Neural cell (in vitro differentiated cells): ENCODE data around the gene EXOC3L2.

Experiments used
- EP300 ChIP-seq: fragments of 450-650 bp; conservative IDR thresholded peaks from 2 replicates; pipeline ENCODE4 v1.6.1; 2014; ENCODE audit warnings: antibody characterized with exemption, mild to moderate bottlenecking, moderate library complexity; ENCODE audit not compliant: poor library complexity, severe bottlenecking
- MXI1 ChIP-seq: fragments of 450-650 bp; conservative IDR thresholded peaks from 2 replicates; pipeline ENCODE4 v1.6.1; 2014; ENCODE audit warnings: antibody characterized with exemption, mild to moderate bottlenecking; ENCODE audit not compliant: poor library complexity, severe bottlenecking
- SMC3 ChIP-seq: fragments of 450-650 bp; conservative IDR thresholded peaks from 2 replicates; pipeline ENCODE4 v1.6.1; 2014; ENCODE audit warnings: antibody characterized with exemption, mild to moderate bottlenecking, moderate library complexity; ENCODE audit not compliant: poor library complexity
- TAF1 ChIP-seq: IDR thresholded peaks from 2 replicates; pipeline ENCODE4 v1.6.1; 2012; ENCODE audit warnings: low read depth
- TF ChIP-seq, protein P1 (sequence below): fragments of 450-650 bp; IDR thresholded peaks from 2 replicates; pipeline ENCODE4 v1.5.1; 2014; ENCODE audit warnings: antibody characterized with exemption, mild to moderate bottlenecking, moderate library complexity; ENCODE audit not compliant: poor library complexity, severe bottlenecking
- TF ChIP-seq, protein P2 (sequence below): IDR thresholded peaks from 2 replicates; pipeline ENCODE4 v1.6.1; 2012; ENCODE audit warnings: borderline replicate concordance

DNA sequence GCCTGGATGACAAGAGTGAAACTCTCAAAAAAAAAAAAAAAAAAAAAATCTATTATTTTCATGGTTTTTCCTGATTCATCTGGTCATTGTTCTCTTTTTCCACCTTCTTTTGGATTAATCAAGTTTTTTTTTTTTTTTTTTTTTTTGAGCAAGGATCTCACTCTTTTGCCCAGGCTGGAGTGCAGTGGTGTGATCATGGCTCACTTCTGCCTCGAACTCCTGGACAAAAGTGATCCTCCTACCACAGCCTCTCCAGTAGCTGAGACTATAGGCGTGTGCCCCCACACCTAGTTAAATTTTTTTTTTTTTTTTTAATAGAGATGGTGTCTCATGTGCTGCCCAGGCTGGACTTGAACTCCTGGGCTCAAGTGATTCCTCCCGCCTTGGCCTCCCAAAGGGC lies 38.9 kb downstream of the EXOC3L2 start:
- TF ChIP-seq, protein P1, sequence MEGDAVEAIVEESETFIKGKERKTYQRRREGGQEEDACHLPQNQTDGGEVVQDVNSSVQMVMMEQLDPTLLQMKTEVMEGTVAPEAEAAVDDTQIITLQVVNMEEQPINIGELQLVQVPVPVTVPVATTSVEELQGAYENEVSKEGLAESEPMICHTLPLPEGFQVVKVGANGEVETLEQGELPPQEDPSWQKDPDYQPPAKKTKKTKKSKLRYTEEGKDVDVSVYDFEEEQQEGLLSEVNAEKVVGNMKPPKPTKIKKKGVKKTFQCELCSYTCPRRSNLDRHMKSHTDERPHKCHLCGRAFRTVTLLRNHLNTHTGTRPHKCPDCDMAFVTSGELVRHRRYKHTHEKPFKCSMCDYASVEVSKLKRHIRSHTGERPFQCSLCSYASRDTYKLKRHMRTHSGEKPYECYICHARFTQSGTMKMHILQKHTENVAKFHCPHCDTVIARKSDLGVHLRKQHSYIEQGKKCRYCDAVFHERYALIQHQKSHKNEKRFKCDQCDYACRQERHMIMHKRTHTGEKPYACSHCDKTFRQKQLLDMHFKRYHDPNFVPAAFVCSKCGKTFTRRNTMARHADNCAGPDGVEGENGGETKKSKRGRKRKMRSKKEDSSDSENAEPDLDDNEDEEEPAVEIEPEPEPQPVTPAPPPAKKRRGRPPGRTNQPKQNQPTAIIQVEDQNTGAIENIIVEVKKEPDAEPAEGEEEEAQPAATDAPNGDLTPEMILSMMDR = no peak
- TF ChIP-seq EP300 (no peak), TAF1 (no peak), MXI1 (no peak), SMC3 (no peak)
- TF ChIP-seq, protein P2, sequence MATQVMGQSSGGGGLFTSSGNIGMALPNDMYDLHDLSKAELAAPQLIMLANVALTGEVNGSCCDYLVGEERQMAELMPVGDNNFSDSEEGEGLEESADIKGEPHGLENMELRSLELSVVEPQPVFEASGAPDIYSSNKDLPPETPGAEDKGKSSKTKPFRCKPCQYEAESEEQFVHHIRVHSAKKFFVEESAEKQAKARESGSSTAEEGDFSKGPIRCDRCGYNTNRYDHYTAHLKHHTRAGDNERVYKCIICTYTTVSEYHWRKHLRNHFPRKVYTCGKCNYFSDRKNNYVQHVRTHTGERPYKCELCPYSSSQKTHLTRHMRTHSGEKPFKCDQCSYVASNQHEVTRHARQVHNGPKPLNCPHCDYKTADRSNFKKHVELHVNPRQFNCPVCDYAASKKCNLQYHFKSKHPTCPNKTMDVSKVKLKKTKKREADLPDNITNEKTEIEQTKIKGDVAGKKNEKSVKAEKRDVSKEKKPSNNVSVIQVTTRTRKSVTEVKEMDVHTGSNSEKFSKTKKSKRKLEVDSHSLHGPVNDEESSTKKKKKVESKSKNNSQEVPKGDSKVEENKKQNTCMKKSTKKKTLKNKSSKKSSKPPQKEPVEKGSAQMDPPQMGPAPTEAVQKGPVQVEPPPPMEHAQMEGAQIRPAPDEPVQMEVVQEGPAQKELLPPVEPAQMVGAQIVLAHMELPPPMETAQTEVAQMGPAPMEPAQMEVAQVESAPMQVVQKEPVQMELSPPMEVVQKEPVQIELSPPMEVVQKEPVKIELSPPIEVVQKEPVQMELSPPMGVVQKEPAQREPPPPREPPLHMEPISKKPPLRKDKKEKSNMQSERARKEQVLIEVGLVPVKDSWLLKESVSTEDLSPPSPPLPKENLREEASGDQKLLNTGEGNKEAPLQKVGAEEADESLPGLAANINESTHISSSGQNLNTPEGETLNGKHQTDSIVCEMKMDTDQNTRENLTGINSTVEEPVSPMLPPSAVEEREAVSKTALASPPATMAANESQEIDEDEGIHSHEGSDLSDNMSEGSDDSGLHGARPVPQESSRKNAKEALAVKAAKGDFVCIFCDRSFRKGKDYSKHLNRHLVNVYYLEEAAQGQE = no peak
